ENCODE data around the gene ANK3. TPM values are rescaled to one million over a fixed set of nuclear protein-coding genes. Genes with fewer than 3 reads are reported as not detected.

Gene ANK3
- total and polyA plus RNA-seq, 2 experiments from 2014 or later = 0.14 to 0.54 TPM

DNA sequence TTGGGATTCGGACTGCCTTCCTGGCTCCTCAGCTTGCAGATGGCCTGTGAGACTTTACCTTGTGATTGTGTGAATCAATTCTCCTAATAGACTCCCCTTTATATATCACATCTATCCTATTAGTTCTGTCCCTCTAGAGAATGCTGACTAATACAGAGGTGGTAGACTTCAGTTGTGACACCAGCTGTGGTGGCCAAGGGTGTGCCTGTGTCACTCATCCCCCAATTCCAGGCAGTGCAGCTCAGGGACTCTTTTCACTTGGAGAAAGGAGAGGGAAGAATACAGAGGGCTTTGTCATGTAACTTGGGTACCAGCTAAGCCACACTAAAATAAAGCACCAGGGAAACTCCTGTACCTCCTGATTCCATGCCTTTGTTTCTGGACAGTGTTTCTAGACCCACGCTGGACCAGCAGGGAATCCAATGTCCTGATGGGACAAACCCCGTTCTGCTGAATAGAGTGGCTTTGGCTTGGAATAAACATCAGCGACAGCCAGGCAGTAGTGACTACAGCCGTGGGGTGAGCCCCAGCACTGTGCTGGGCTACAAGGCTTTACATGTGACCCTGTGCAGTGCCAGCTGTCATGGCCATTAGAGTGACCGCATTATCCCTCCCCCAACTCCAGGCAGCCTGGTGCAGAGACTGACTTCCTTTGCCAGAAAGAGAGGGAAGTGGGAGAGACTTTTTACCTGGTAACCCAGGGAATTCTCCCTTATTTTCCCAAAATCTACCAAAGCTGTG, 233.6 kb downstream of the ANK3 start:
- Histone ChIP-seq H3K9me3 (ENCODE audit: low read depth) (no peaks in the 10 kb centered on the region), H3F3A (ENCODE audit: insufficient read depth) (no peaks in the 10 kb centered on the region), H3K27me3 (replicated peaks; ENCODE audit: insufficient read depth) (no peaks in the 10 kb centered on the region), H3K4me1 (ENCODE audit: insufficient read depth) (no peaks in the 10 kb centered on the region), H3K9ac (no peak overlapping the region), H3K9me2 (ENCODE audit: insufficient read depth) (no peaks in the 10 kb centered on the region), H3K4me2 (ENCODE audit: unreplicated experiment) (no peak overlapping the region), H3K27ac (no peak overlapping the region), H4K20me1 (ENCODE audit: insufficient read depth) (no peaks in the 10 kb centered on the region), H3K36me3 (ENCODE audit: low read depth) (no peaks in the 10 kb centered on the region), H3K79me2 (ENCODE audit: insufficient read depth) (no peaks in the 10 kb centered on the region), H2AFZ (no peak overlapping the region), H3K4me3 (no peak overlapping the region)
- WGBS, 2 experiments (ENCODE audit: low coverage in 1 of 2, low lambda C conversion rate in 2 of 2, missing lambda C conversion rate in 2 of 2) = 63 to 67% methylated on average over 6 of the region's 6 CpGs
- TF ChIP-seq EZH2phosphoT487 (IDR thresholded peaks at IDR 0.05; ENCODE audit: insufficient read depth, low read depth) (no peak), EZH2 (IDR thresholded peaks at IDR 0.05; ENCODE audit: insufficient read depth, poor library complexity, severe bottlenecking) (no peak)
- in situ Hi-C loops (cut with MboI) = no loop called here
- no peak for DNase-seq

DNA sequence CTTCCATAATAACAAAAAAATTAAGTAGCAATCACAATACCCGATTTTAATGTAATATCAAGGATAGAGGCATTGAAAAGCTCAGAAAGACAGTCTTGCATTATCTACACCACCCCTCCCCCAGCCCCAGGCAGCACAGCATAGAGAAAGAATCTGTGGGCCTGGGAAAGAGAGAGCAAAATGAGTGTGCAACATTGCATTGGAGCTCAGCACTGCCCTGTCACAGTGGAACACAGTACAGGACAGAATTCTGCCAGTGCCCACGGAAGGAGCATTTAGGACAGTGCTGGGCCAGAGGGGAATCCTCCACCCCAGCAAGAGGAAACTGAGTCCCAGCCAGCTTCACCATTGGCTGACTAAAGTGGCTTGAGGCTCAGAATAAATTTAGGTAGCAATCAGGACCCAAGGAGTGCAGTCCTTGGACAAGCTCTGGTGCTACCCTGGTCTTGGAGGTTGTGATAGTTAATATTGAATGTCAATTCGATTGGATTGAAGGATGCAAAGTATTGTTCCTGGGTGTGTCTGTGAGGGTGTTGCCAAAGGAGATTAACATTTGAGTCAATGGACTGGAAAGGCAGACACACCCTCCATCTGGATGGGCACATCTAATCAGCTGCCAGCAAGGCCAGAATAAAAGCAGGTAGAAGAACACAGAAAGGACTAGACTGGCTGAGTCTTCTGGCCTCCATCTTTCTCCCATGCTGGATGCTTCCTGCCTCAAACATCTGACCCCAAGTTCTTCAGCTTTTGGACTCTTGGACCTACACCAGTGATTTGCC, 234.4 kb downstream of the ANK3 start:
- WGBS, 2 experiments (ENCODE audit: low coverage in 1 of 2, low lambda C conversion rate in 2 of 2, missing lambda C conversion rate in 2 of 2) = 31 to 36% methylated on average over 3 of the region's 3 CpGs
- Histone ChIP-seq H3K9me3 (ENCODE audit: low read depth) (no peaks in the 10 kb centered on the region), H3K27ac (no peak overlapping the region), H3K4me3 (no peak overlapping the region), H3K4me2 (ENCODE audit: unreplicated experiment) (no peak overlapping the region), H3K9ac (no peak overlapping the region), H3K9me2 (ENCODE audit: insufficient read depth) (no peaks in the 10 kb centered on the region), H3K79me2 (ENCODE audit: insufficient read depth) (no peaks in the 10 kb centered on the region), H3K36me3 (ENCODE audit: low read depth) (no peaks in the 10 kb centered on the region), H2AFZ (no peak overlapping the region), H4K20me1 (ENCODE audit: insufficient read depth) (no peaks in the 10 kb centered on the region), H3F3A (ENCODE audit: insufficient read depth) (no peaks in the 10 kb centered on the region), H3K27me3 (replicated peaks; ENCODE audit: insufficient read depth) (no peaks in the 10 kb centered on the region), H3K4me1 (ENCODE audit: insufficient read depth) (no peaks in the 10 kb centered on the region)
- no peak for TF ChIP-seq EZH2phosphoT487 (IDR thresholded peaks at IDR 0.05; ENCODE audit: insufficient read depth, low read depth)
- no peak for TF ChIP-seq EZH2 (IDR thresholded peaks at IDR 0.05; ENCODE audit: insufficient read depth, poor library complexity, severe bottlenecking)
- no peak for DNase-seq
- in situ Hi-C loops (cut with MboI) = no loop called here

DNA sequence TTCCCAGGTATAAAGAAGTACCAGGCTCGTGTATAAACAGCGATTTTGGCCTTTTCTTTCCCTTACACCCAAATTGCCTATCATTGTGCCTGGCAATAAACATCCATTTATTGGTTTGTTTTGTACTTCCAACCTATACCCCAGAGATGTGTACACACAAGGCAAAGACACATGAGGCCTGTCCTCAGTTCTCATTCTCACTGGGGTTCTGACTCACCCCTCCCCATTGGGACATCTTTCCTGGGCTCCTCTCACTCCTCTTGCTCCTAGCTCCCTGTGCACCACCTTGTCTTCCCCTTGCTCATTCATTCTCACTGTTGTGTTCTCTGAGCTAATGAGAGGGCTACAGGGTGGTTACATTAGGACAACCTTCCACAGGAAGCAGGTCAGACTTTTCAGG, 240.7 kb downstream of the ANK3 start:
- Histone ChIP-seq H3K27me3 (replicated peaks; ENCODE audit: insufficient read depth) (no peaks in the 10 kb centered on the region), H3K36me3 (ENCODE audit: low read depth) (no peaks in the 10 kb centered on the region), H3K9me3 (ENCODE audit: low read depth) (no peaks in the 10 kb centered on the region), H3K27ac (no peak overlapping the region), H3K79me2 (ENCODE audit: insufficient read depth) (no peaks in the 10 kb centered on the region), H3K9me2 (ENCODE audit: insufficient read depth) (no peaks in the 10 kb centered on the region), H3F3A (ENCODE audit: insufficient read depth) (no peaks in the 10 kb centered on the region), H3K4me3 (no peak overlapping the region), H3K9ac (no peak overlapping the region), H3K4me2 (ENCODE audit: unreplicated experiment) (no peak overlapping the region), H3K4me1 (ENCODE audit: insufficient read depth) (no peaks in the 10 kb centered on the region; the same call in 1 of the 2 replicates), H2AFZ (no peak overlapping the region), H4K20me1 (ENCODE audit: insufficient read depth) (no peaks in the 10 kb centered on the region)
- 94 to 100% methylated on average over 2 of the region's 2 CpGs for WGBS, 2 experiments (ENCODE audit: low coverage in 1 of 2, low lambda C conversion rate in 2 of 2, missing lambda C conversion rate in 2 of 2)
- in situ Hi-C loops (cut with MboI) = no loop called here
- DNase-seq = no peak
- no peak for TF ChIP-seq EZH2 (IDR thresholded peaks at IDR 0.05; ENCODE audit: insufficient read depth, poor library complexity, severe bottlenecking)
- TF ChIP-seq EZH2phosphoT487 (IDR thresholded peaks at IDR 0.05; ENCODE audit: insufficient read depth, low read depth) = no peak

DNA sequence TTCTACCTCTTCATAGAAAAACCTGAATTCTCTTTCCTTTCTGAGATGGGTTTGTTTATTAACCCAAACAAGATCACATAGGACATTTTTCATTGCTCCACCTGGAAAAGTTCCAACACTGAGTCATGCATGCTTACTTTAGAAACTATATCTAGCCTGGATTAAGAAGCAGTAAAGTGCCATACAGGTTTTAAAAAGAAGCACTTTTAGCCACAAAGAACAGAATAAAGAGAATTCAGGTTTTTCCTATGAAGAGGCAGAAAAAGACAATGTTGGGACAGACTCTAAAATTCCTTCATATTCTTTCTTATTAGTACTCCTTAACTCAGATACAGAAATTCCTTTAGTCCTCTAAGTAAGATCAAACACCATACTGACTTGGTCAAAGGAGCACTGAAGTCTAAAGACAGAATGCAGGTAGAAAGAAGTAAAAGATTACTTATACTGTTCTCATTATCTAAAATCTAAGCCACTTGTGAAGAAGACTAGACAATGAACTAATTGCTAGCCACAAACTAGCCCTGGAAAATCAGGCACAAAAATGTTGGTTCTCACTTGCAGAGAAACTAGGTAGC, 241.3 kb downstream of the ANK3 start:
- in situ Hi-C loops (cut with MboI) = no loop called here
- Histone ChIP-seq H3K79me2 (ENCODE audit: insufficient read depth) (no peaks in the 10 kb centered on the region), H3F3A (ENCODE audit: insufficient read depth) (no peaks in the 10 kb centered on the region), H3K27me3 (replicated peaks; ENCODE audit: insufficient read depth) (no peaks in the 10 kb centered on the region), H3K9me3 (ENCODE audit: low read depth) (no peaks in the 10 kb centered on the region), H3K4me1 (ENCODE audit: insufficient read depth) (no peaks in the 10 kb centered on the region; the same call in 1 of the 2 replicates), H3K4me2 (ENCODE audit: unreplicated experiment) (no peak overlapping the region), H3K27ac (no peak overlapping the region), H3K4me3 (no peak overlapping the region), H2AFZ (no peak overlapping the region), H3K9me2 (ENCODE audit: insufficient read depth) (no peaks in the 10 kb centered on the region), H3K36me3 (ENCODE audit: low read depth) (no peaks in the 10 kb centered on the region), H4K20me1 (ENCODE audit: insufficient read depth) (no peaks in the 10 kb centered on the region), H3K9ac (no peak overlapping the region)
- DNase-seq = peak; percentile 64
- no peak for TF ChIP-seq EZH2phosphoT487 (IDR thresholded peaks at IDR 0.05; ENCODE audit: insufficient read depth, low read depth)
- TF ChIP-seq EZH2 (IDR thresholded peaks at IDR 0.05; ENCODE audit: insufficient read depth, poor library complexity, severe bottlenecking) = no peak
